H7 (cell line): Measurements from ENCODE around the gene GABRD. TPM values are rescaled to one million over a fixed set of nuclear protein-coding genes. Genes with fewer than 3 reads are reported as not detected.
A peak's percentile ranks its signal among the peaks of the same experiment; 100 is the strongest.
"Not testable (repeated sequence)": the region's sequence is repeated elsewhere in the genome, so short reads cannot be mapped to it uniquely, and the experiment has no call there.

Experiments used
- DNase-seq: peaks from one replicate; pipeline ENCODE4 v3.0.0; 2012
- H3K27me3 ChIP-seq: 2 replicates; pipeline ENCODE4 v1.6.0; 2011; ENCODE audit warnings: mild to moderate bottlenecking, low read length; ENCODE audit not compliant: control insufficient read depth, insufficient read depth
- H3K36me3 ChIP-seq: replicated peaks from 2 replicates; pipeline ENCODE4 v1.5.1; 2011; ENCODE audit warnings: low read length; ENCODE audit not compliant: control insufficient read depth, insufficient read depth
- H3K4me3 ChIP-seq: 2 replicates; pipeline ENCODE4 v1.5.1; 2011; ENCODE audit warnings: low read depth, mild to moderate bottlenecking, control low read depth, low read length, moderate library complexity; ENCODE audit not compliant: insufficient read depth
- total RNA-seq: library from RNA; depleted of rRNA; stranded (reverse); fragments of >200 nt; shearing (Covaris generic); gene quantifications from 2 replicates; pipeline ENCODE4 v1.2.3, GENCODE V29; 2014

Gene GABRD
- total RNA-seq, 1 experiment from 2014 or later, result 5.1 TPM

DNA sequence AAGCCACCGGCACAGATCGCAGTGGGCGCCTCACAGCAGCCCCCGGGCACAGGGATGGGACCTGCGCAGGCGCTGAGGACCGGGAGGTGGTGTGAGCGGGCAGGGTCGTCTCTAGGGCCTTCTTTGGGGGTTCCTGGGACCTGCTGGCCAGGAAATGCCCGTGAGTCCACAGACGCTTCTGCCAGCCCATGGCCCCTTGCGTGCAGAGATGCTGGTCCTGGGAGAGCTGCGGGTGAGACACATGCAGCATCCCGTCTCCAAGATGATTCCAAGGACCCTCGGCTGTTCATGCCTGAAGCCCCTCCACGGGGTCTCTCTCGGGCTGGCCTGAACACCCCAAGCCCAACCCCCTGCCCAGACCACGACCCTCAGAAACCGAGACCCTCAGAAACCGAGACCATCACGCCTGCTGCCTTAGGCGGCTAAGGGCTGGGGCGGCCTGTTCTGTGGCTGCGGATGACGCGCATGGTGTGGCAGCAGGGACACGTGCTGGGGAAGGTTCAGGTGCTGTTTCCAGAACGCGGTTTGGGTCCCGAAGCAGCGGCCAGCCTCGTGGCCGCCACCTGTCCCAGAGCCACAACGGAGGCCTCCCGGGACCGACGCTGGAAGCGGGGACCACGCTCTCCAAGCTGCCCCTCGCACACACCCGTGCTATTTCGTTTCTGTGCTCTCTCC, 38.5 kb upstream of the GABRD start:
- no peak overlapping the region for H3K4me3 ChIP-seq
- H3K27me3 ChIP-seq, result no peaks in the 10 kb centered on the region
- peak; percentile 63 for DNase-seq
- H3K36me3 ChIP-seq, result no peaks in the 10 kb centered on the region

DNA sequence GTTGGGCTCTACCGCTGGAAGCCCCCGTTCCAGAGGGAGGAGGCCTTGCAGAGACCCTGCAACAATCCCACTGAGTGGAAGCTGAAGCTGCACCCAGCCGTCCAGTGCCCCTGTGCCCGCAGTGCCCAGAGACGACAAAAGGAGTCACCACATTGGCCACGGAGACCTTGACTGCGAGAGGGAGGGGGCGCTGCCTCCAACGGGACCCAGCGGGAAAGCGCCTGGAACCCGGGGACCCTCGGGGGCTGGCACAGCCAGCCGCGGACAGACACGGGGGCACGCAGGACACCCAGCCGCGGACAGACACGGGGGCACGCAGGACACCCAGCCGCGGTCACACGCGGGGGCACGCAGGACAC, 38.0 kb upstream of the GABRD start:
- Histone ChIP-seq H3K4me3 (no peak overlapping the region), H3K27me3 (no peaks in the 10 kb centered on the region), H3K36me3 (no peaks in the 10 kb centered on the region)
- DNase-seq, result peak; percentile 51

DNA sequence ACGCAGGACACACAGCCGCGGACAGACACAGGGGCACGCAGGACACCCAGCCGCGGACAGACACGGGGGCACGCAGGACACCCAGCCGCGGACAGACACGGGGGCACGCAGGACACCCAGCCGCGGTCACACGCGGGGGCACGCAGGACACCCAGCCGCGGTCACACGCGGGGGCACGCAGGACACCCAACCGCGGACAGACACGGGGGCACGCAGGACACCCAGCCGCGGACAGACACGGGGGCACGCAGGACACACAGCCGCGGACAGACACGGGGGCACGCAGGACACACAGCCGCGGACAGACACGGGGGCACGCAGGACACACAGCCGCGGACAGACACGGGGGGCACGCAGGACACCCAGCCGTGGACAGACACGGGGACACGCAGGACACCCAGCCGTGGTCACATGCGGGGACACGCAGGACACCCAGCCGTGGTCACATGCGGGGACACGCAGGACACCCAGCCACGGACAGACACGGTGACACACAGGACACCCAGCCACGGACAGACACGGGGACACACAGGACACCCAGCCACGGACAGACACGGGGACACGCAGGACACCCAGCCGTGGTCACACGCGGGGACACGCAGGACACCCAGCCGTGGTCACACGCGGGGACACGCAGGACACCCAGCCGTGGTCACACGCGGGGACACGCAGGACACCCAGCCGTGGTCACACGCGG, 37.4 kb upstream of the GABRD start:
- H3K27me3 ChIP-seq, DNase-seq, H3K36me3 ChIP-seq, H3K4me3 ChIP-seq: not testable (repeated sequence)

DNA sequence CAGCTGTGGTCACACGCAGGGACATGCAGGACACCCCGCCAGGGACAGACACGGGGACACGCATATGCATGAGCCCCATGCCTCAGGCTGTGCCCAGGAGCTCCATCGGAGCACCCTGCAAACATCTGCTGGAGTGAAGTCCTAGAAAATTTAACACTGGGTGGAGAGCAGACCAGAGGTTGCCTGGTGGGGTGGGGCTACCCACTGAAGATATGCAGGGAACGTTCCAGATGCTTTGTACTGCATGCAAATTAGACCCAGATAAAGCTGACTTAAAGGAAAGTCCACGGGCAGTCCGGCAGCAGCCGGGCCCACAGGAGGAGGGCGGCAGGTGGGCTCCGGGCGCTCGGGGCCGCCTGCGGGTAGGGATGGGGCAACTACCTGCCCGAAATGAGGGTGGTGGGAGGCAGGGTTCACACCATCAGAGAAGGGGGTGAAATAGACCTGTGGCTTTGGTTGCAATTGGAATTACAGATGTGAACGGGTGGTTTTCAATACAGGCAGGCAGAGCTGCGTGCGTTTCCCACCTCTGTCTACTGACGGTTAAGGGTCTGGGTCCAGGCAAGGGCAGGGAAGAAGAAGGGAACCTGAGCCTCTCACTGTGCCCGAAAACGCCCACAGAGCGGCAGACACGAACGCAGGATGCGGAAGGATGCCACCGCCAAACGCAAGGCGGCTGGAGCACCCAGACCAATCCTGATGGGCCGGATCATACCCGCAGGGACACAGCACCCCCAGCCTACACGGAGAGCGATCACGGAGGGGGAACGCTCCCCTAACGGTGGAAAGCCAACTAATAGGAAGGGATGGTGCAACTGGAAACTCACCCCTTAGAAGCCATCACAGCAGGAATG, 36.5 kb upstream of the GABRD start:
- H3K36me3 ChIP-seq, result no peaks in the 10 kb centered on the region
- DNase-seq, result peak; percentile 64
- H3K27me3 ChIP-seq, result no peaks in the 10 kb centered on the region
- H3K4me3 ChIP-seq, result no peak overlapping the region

DNA sequence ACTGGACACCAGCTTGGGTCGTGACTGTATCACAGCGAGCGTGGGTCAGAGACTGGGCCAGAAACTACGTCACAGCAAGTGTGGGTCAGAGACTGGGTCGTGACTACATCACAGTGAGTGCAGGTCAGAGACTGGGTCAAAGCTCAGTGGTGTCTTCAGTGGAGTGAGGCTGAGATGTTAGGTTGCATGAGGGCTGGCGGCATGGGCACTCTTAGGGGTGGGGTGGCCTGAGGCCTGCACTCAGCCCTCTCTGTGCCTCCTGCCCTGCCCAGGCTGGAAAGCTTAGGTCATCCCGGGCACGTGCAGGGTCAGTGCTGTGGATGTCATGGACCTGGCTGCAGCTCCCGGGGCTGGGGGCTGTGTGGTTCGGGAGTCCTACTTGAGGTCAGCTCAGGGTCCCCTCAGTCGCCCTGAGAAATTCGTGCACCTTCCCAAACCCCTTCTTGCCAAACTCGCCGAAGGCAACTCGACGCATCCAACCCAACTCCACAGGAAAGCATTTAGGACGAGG, 34.5 kb upstream of the GABRD start:
- no peak overlapping the region for H3K4me3 ChIP-seq
- no peaks in the 10 kb centered on the region for H3K27me3 ChIP-seq
- DNase-seq, result peak; percentile 42
- no peaks in the 10 kb centered on the region for H3K36me3 ChIP-seq

DNA sequence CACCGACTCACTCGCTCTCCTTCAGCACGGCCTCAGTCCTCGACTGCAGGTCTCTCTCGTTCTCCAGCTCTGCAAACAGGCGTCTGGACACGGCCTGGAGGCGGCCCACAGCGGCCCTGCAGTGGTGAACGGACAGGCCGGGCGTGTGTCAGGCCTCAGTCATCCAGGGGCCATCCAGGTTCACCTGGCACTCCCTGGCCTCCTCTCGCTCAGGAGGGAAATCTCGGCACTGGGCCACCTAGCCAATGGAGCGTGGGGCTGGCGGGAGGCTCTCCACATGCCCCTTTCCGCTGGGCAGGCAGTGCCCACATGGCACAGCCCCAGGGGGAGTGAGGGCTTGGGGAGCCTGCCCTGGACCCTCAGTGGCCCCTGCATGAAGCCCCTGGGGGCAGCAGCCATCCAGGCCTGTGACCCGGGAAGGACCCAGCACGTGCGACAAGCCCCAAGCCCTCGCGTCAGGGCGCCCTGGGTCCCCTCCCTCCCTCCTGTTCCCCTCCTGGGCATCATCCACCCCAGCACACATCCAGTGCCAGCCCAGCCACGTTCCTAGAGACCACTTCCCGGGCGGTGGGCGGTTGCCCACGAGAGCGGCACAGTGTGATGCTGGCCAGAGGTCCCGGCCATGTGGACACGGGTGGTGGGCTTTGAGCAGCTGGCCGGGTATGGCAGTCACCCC, 33.6 kb upstream of the GABRD start:
- Histone ChIP-seq H3K27me3 (no peaks in the 10 kb centered on the region), H3K4me3 (no peak overlapping the region), H3K36me3 (no peaks in the 10 kb centered on the region)
- peak; percentile 64 for DNase-seq

DNA sequence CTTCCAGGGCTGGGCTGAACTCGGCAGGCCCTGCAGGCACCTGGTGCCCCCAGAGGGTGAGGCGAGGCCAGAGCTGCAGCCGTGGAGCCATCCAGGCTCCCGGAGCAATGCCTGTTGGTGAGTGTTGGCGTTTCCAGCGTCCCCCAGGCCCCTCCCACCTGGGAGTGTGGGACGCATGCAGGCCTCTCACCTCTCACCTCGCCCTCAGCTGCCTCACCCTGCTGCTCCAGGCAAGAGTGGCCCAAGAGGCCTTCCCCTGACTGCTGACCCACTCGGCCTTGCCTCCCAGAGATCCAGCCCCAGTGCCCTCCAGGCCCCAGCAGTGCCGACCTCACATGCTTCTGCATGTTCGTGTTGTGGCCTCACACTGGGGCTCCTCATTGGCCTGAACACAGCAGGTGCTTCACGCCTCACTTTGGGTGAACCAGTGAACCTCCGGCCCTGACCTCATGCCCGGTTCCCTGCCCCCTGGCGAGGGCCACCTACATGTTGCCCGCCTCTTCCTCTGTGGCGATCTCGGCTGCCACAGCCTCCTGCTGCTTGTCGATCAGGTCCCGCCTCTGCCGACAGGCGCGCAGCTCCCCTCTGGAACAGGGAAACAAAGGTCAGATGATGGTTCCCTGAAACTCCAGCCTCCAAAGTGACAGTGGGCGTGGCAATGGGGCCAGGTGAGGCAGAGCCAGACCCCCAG, 32.5 kb upstream of the GABRD start:
- peak; percentile 81 for DNase-seq
- H3K27me3 ChIP-seq, result no peaks in the 10 kb centered on the region
- no peaks in the 10 kb centered on the region for H3K36me3 ChIP-seq
- no peak overlapping the region for H3K4me3 ChIP-seq

DNA sequence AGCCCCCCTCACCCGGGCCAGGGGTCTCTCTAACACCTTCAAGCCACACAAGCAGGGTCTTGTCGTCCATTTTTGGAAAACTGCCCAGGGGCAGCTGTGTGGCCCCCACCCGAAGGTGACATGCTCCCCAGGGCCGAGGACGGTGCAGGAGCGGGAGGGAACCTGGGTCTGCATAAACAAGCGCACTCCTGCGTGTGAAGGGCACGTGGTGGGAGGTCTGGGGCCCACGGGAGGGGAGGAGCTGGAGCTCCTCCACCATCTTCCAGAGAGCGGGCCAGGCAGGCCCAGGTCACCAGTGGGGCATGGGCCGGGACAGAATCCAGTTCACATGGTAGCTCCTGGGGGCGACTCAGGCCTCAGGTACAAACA, 32.0 kb upstream of the GABRD start:
- no peak for DNase-seq
- H3K36me3 ChIP-seq, result no peaks in the 10 kb centered on the region
- no peaks in the 10 kb centered on the region for H3K27me3 ChIP-seq
- no peak overlapping the region for H3K4me3 ChIP-seq

DNA sequence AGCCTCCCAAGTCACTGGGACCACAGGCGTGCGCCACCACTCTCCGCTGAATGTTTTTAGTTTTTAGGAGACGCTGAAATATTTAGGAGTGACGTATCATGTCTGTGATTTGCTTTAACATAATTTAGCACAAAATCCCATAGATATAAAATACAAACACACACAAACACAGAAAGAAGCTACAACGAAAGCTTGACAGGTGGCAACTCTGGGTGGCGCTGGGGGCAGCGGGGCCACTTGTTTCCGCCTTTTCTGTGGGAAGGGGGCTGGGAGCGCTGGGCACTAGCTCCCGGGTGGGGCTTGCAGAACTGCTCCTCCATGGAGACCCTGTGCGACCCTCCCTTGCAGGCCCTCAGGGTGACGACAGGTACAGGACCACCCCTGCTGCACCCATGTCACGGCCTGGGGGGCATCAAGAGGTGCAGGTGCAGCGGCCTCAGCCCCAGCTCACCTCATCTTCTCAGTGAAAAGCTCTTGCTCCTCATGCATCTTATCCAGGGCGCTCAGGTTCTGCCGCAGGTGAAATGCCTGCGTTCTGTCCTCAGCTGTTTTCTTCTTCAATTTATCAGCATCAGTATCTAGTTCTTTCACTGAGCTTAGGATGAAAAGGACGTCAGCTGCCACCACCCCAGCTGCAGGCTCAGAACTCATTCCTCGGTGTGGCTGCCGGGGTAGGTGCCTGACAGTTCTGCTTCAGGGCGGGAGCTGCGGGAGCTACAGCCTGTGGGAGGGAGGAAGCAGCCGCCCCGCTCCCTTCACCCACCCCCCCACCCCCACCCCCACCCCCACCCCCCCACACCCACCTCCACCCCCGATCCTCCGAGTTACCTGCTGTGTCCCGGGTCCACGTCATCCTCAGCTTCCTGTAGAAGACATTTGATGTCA, 30.8 kb upstream of the GABRD start:
- Histone ChIP-seq H3K36me3 (no peaks in the 10 kb centered on the region), H3K4me3 (no peak overlapping the region), H3K27me3 (no peaks in the 10 kb centered on the region)
- DNase-seq, result peak; percentile 71

DNA sequence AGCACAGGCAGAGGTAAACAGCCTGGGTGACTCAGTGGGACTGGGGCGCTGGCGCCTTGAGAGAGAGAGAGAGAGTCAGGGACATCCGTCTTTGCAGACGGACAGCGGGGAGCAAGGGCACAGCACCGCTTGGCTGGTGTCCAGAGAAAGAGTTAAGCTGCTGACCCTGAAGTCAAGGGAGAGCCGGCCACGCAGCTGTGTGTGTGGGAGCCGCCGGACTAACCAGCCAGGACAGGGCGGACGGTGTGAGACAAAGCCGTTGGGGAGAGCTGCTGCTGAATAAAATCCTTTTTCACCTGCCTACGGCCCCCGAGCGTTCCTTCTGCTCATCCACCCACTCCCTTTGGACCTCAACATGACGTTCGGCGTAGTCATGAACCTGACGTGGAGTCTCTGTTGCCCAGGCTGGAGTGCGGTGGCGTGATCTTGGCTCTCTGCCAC, 30.0 kb upstream of the GABRD start:
- Histone ChIP-seq H3K27me3 (no peaks in the 10 kb centered on the region), H3K4me3 (no peak overlapping the region), H3K36me3 (no peaks in the 10 kb centered on the region)
- no peak for DNase-seq

DNA sequence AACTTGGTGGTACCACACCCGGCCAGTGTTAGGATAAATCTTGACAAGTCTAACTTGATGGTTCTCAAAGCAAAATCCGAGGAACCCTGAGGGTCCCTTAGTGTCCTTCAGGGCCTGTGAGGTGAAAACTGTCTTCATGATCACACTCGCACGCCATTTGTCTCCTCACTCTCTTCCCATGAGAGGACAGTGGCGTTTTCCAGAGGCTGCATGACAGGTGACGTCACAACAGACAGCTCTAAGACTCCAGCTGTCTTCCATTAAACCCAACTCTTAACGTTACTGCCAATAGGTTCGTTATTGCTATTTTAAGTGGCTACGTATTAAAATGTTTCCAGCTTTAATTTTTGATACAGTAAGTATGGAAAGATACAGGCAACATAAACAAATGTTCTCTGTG, 29.4 kb upstream of the GABRD start:
- no peaks in the 10 kb centered on the region for H3K36me3 ChIP-seq
- DNase-seq, result no peak

DNA sequence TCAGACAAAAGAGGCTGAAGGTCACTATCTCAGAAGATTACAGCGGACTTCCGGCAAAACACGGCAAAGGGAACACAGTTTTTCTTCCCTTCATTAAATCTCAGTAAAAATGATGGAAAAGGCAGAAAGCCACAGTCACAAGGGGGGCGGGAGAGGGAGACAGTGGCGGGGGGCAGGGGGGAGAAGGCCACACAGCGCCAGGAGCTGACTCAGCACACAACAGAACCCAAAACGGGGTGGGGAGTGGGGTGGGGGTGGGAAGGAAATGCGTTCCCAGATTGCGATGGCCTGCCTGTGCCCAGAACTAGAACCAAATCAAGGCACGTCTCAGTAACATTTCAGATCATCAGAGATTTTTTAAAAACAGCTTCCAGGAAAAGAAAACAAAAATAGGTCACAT, 28.9 kb upstream of the GABRD start:
- no peaks in the 10 kb centered on the region for H3K27me3 ChIP-seq
- H3K36me3 ChIP-seq, result no peaks in the 10 kb centered on the region
- peak; percentile 65 for DNase-seq
- H3K4me3 ChIP-seq, result no peak overlapping the region

More for the DNA sequence above, 29.4 kb upstream of the GABRD start:
- no peak overlapping the region for H3K4me3 ChIP-seq
- no peaks in the 10 kb centered on the region for H3K27me3 ChIP-seq

DNA sequence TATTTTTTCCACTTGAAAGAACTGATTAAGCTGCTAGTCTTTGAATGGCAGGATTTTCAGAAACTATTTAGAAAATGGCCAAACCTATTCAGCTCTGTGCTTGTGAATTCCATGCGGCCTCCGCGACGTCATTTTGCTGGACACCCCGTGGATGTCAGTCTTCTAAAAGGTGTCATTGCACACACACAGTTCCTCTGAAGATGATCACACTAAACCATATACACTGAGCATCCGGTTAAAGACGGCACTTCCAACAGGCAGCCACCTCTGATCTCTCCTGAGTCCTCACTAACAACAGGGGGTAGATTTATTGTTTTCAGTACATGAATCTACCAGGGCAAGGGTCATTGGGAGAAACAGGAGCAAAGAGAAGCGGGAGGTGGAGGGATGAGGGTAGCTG, 24.6 kb upstream of the GABRD start:
- DNase-seq, result no peak
- Histone ChIP-seq H3K4me3 (no peak overlapping the region), H3K27me3 (no peaks in the 10 kb centered on the region), H3K36me3 (no peaks in the 10 kb centered on the region)
